H9 (cell line): ENCODE results near the gene GCGR. TPM values are rescaled to one million over a fixed set of nuclear protein-coding genes. Genes with fewer than 3 reads are reported as not detected.

Source experiments
- DNase-seq: peaks from one replicate; pipeline ENCODE4 v3.0.0-alpha.2; 2017
- H2AFZ ChIP-seq: one replicate; pipeline ENCODE4 v1.6.1; 2013; ENCODE audit warnings: mild to moderate bottlenecking, low read length, control low read depth, moderate library complexity
- H2AK5ac ChIP-seq: 2 replicates; pipeline ENCODE4 v1.6.1; 2013; ENCODE audit warnings: low read length, control low read depth, mixed read lengths; ENCODE audit not compliant: insufficient read length
- H2BK120ac ChIP-seq: one replicate; pipeline ENCODE4 v1.6.1; 2013; ENCODE audit warnings: low read depth, mild to moderate bottlenecking, low read length, control low read depth, inconsistent platforms; ENCODE audit not compliant: poor library complexity, severe bottlenecking
- H2BK12ac ChIP-seq: 2 replicates; pipeline ENCODE4 v1.6.1; 2013; ENCODE audit warnings: low read length, control low read depth, mixed read lengths, low read depth; ENCODE audit not compliant: insufficient read length
- H2BK15ac ChIP-seq: 2 replicates; pipeline ENCODE4 v1.6.1; 2013; ENCODE audit warnings: low read depth, low read length, control low read depth
- H2BK20ac ChIP-seq: one replicate; pipeline ENCODE4 v1.6.1; 2013; ENCODE audit warnings: low read depth, mild to moderate bottlenecking, low read length, control low read depth, inconsistent platforms; ENCODE audit not compliant: poor library complexity, severe bottlenecking
- H2BK5ac ChIP-seq: 2 replicates; pipeline ENCODE4 v1.6.1; 2013; ENCODE audit warnings: low read length, control low read depth, mixed read lengths; ENCODE audit not compliant: insufficient read length
- H3K14ac ChIP-seq: 2 replicates; pipeline ENCODE4 v1.6.1; 2013; ENCODE audit warnings: low read length, control low read depth; ENCODE audit not compliant: insufficient read depth
- H3K18ac ChIP-seq: 2 replicates; pipeline ENCODE4 v1.6.1; 2013; ENCODE audit warnings: low read depth, mild to moderate bottlenecking, mixed read lengths, low read length, control low read depth; ENCODE audit not compliant: insufficient read length
- H3K23ac ChIP-seq: 2 replicates; pipeline ENCODE4 v1.6.1; 2013; ENCODE audit warnings: low read length, control low read depth, mixed read lengths, low read depth; ENCODE audit not compliant: insufficient read length
- H3K23me2 ChIP-seq: 2 replicates; pipeline ENCODE4 v1.6.1; 2013; ENCODE audit warnings: low read depth, mild to moderate bottlenecking, mixed read lengths, low read length, control low read depth; ENCODE audit not compliant: insufficient read length, poor library complexity, severe bottlenecking
- H3K27ac ChIP-seq: 2 replicates; pipeline ENCODE4 v1.5.1; 2013; ENCODE audit warnings: low read length, control low read depth, mixed read lengths, low read depth; ENCODE audit not compliant: insufficient read length
- H3K27me3 ChIP-seq: 2 replicates; pipeline ENCODE4 v1.6.1; 2013; ENCODE audit warnings: low read length, control low read depth, inconsistent platforms; ENCODE audit not compliant: insufficient read depth
- H3K4ac ChIP-seq: 2 replicates; pipeline ENCODE4 v1.6.1; 2013; ENCODE audit warnings: low read depth, mild to moderate bottlenecking, control low read depth, inconsistent platforms, low read length, moderate library complexity
- H3K4me1 ChIP-seq: 2 replicates; pipeline ENCODE4 v1.6.1; 2013; ENCODE audit warnings: low read length, control low read depth, inconsistent platforms; ENCODE audit not compliant: insufficient read depth
- H3K4me2 ChIP-seq: 2 replicates; pipeline ENCODE4 v1.6.1; 2013; ENCODE audit warnings: low read length, control low read depth, mixed read lengths; ENCODE audit not compliant: insufficient read length, insufficient read depth
- H3K56ac ChIP-seq: 2 replicates; pipeline ENCODE4 v1.6.1; 2013; ENCODE audit warnings: low read depth, mild to moderate bottlenecking, mixed read lengths, low read length, control low read depth; ENCODE audit not compliant: insufficient read length
- H3K79me1 ChIP-seq: 2 replicates; pipeline ENCODE4 v1.6.1; 2013; ENCODE audit warnings: low read depth, mild to moderate bottlenecking, moderate library complexity, low read length, control low read depth, inconsistent platforms; ENCODE audit not compliant: insufficient read depth, poor library complexity, severe bottlenecking
- H3K79me2 ChIP-seq: 2 replicates; pipeline ENCODE4 v1.6.1; 2013; ENCODE audit warnings: low read length, control low read depth, inconsistent platforms; ENCODE audit not compliant: insufficient read depth
- H3K9ac ChIP-seq: 2 replicates; pipeline ENCODE4 v1.6.1; 2013; ENCODE audit warnings: low read length, control low read depth, mixed read lengths; ENCODE audit not compliant: insufficient read length; ENCODE audit errors: extremely low read depth
- H3K9me3 ChIP-seq: one replicate; pipeline ENCODE4 v1.6.1; 2013; ENCODE audit warnings: low read depth, low read length, inconsistent platforms; ENCODE audit not compliant: control insufficient read depth
- H3T11ph ChIP-seq: one replicate; pipeline ENCODE4 v1.6.1; 2013; ENCODE audit warnings: mild to moderate bottlenecking, low read length, control low read depth, inconsistent platforms
- H4K20me1 ChIP-seq: one replicate; pipeline ENCODE4 v1.6.1; 2013; ENCODE audit not compliant: control insufficient read depth, insufficient read length, insufficient read depth
- H4K5ac ChIP-seq: 2 replicates; pipeline ENCODE4 v1.6.1; 2013; ENCODE audit warnings: low read depth, mild to moderate bottlenecking, mixed read lengths, low read length, control low read depth; ENCODE audit not compliant: insufficient read length
- H4K8ac ChIP-seq: replicated peaks from 2 replicates; pipeline ENCODE4 v1.6.1; 2013; ENCODE audit warnings: low read length, control low read depth, mixed read lengths, low read depth; ENCODE audit not compliant: insufficient read length
- H4K91ac ChIP-seq: 2 replicates; pipeline ENCODE4 v1.6.1; 2013; ENCODE audit warnings: low read depth, mild to moderate bottlenecking, moderate library complexity, mixed read lengths, low read length, control low read depth; ENCODE audit not compliant: insufficient read length
- H3K27ac Mint-ChIP-seq, 3 experiments: 2 replicates in 2 of 3; 3 replicates in 1 of 3; pipeline ENCODE4 v1.8.0; 2020 to 2021; ENCODE audit warnings: mixed read lengths in 3 of 3, mild to moderate bottlenecking in 1 of 3, moderate library complexity in 1 of 3
- H3K27me3 Mint-ChIP-seq: 2 replicates; pipeline ENCODE4 v1.8.0; 2021; ENCODE audit warnings: low read depth, mild to moderate bottlenecking, moderate library complexity, mixed read lengths
- H3K36me3 Mint-ChIP-seq, 3 experiments: 2 replicates in 2 of 3; 3 replicates in 1 of 3; pipeline ENCODE4 v1.8.0; 2020 to 2021; ENCODE audit warnings: low read depth in 3 of 3, mixed read lengths in 3 of 3; ENCODE audit not compliant: insufficient read depth in 1 of 3
- H3K4me1 Mint-ChIP-seq, 2 experiments: 2 replicates each; pipeline ENCODE4 v1.8.0; 2020; ENCODE audit warnings: mixed read lengths in 2 of 2
- H3K4me3 Mint-ChIP-seq, 2 experiments: 2 replicates in 1 of 2; 3 replicates in 1 of 2; pipeline ENCODE4 v1.8.0; 2020 to 2021; ENCODE audit warnings: mild to moderate bottlenecking in 2 of 2, mixed read lengths in 2 of 2, moderate library complexity in 1 of 2
- H3K9me3 Mint-ChIP-seq, 2 experiments: 2 replicates in 1 of 2; 3 replicates in 1 of 2; pipeline ENCODE4 v1.8.0; 2020; ENCODE audit warnings: mild to moderate bottlenecking in 2 of 2, mixed read lengths in 2 of 2, moderate library complexity in 1 of 2
- WGBS: extraction: QIAGEN DNeasy Blood & Tissue Kit; methylation state at CpG from one replicate; pipeline ENCODE4 v1.1.7; 2013; ENCODE audit warnings: missing lambda C conversion rate, low lambda C conversion rate, mixed read lengths; ENCODE audit not compliant: insufficient read length; ENCODE audit errors: extremely low coverage; 5-methylcytosine and 5-hydroxymethylcytosine counted together
- total RNA-seq: library from RNA; stranded (reverse); gene quantifications from 2 replicates; pipeline ENCODE4 v1.2.1, GENCODE V29; 2021
- TF ChIP-seq, protein P1 (sequence below): fragments of 200-600 bp; sonication (generic); conservative IDR thresholded peaks from 3 replicates; pipeline ENCODE4 v1.8.0; 2021; ENCODE audit warnings: antibody characterized with exemption, mild to moderate bottlenecking

Gene GCGR
- total RNA-seq, 1 experiment from 2014 or later: 0.24 TPM

GRCh38 chr17:81811705-81812570 is 8.0 kb downstream of the GCGR start:
- Histone ChIP-seq H2AFZ (no peak overlapping the region), H3K79me2 (no peaks in the 10 kb centered on the region), H2BK120ac (no peak overlapping the region), H2BK20ac (no peak overlapping the region), H4K5ac (no peak overlapping the region), H3K79me1 (no peaks in the 10 kb centered on the region), H3T11ph (no peak overlapping the region), H3K27me3 (no peaks in the 10 kb centered on the region; the same call in 1 of the 2 replicates), H4K20me1 (no peaks in the 10 kb centered on the region), H3K23me2 (no peaks in the 10 kb centered on the region), H4K91ac (no peak overlapping the region), H3K4me1 (no peaks in the 10 kb centered on the region), H2AK5ac (no peak overlapping the region), H4K8ac (no peak overlapping the region), H2BK12ac (no peak overlapping the region), H2BK5ac (no peak overlapping the region), H3K18ac (no peak overlapping the region), H3K4me2 (no peak overlapping the region), H2BK15ac (no peak overlapping the region), H3K9ac (no peak overlapping the region), H3K9me3 (no peaks in the 10 kb centered on the region), H3K14ac (no peak overlapping the region), H3K23ac (no peak overlapping the region), H3K56ac (no peak overlapping the region), H3K4ac (no peak overlapping the region), H3K27ac (no peak overlapping the region)
- Mint-ChIP-seq H3K27ac (no peak overlapping the region), H3K36me3 (no peaks in the 10 kb centered on the region), H3K4me3 (no peak overlapping the region), H3K27me3 (peaks cover 31% of the 10 kb centered on the region), H3K9me3 (no peaks in the 10 kb centered on the region; a peak in 2 of 5 replicates), H3K4me1 (no peaks in the 10 kb centered on the region)
- no peak for DNase-seq
- TF ChIP-seq, protein P1, sequence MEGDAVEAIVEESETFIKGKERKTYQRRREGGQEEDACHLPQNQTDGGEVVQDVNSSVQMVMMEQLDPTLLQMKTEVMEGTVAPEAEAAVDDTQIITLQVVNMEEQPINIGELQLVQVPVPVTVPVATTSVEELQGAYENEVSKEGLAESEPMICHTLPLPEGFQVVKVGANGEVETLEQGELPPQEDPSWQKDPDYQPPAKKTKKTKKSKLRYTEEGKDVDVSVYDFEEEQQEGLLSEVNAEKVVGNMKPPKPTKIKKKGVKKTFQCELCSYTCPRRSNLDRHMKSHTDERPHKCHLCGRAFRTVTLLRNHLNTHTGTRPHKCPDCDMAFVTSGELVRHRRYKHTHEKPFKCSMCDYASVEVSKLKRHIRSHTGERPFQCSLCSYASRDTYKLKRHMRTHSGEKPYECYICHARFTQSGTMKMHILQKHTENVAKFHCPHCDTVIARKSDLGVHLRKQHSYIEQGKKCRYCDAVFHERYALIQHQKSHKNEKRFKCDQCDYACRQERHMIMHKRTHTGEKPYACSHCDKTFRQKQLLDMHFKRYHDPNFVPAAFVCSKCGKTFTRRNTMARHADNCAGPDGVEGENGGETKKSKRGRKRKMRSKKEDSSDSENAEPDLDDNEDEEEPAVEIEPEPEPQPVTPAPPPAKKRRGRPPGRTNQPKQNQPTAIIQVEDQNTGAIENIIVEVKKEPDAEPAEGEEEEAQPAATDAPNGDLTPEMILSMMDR: no peak
- no CpG with 5 or more reads among the region's 24 CpGs for WGBS
